Endothelial cell of umbilical vein (primary cell): ENCODE measurements around the gene FSTL4. TPM values are rescaled to one million over a fixed set of nuclear protein-coding genes. Genes with fewer than 3 reads are reported as not detected.

Experiments used
- BruUV-seq: library from RNA; stranded (reverse); fragments of 400-500 nt; replicated peaks from 2 replicates; lab custom pipeline; 2021; lab: Mats Ljungman, UMichigan
- CTCF ChIA-PET: fragments of 300-600, 350-600 bp; sonication (Branson Sonifier 250); formaldehyde crosslinking; loops from one replicate; lab custom pipeline; 2021; ENCODE audit warnings: antibody characterized with exemption, inconsistent platforms; lab: Charles Lee
- POLR2A ChIA-PET: fragments of 300-600, 350-600 bp; sonication (Branson Sonifier 250); formaldehyde crosslinking; loops from one replicate; lab custom pipeline; 2021; ENCODE audit warnings: antibody characterized with exemption, inconsistent platforms; lab: Charles Lee
- DNase-seq: peaks from one replicate; pipeline ENCODE4 v3.0.0-alpha.2; 2011; ENCODE audit warnings: low read depth, low spot score
- FAIRE-seq: peaks from 2 replicates; lab custom pipeline; 2011; peaks lifted over from hg19 to GRCh38; lab: Jason Lieb, UNC
- H2AFZ ChIP-seq: 2 replicates; pipeline ENCODE4 v1.6.0; 2012; ENCODE audit warnings: low read depth, low read length, control low read depth, inconsistent platforms
- H3K27ac ChIP-seq: 2 replicates; pipeline ENCODE4 v1.5.1; 2011; ENCODE audit warnings: low read depth, mild to moderate bottlenecking, control low read depth, low read length, moderate library complexity; ENCODE audit not compliant: insufficient read depth
- H3K27me3 ChIP-seq, 2 experiments: 2 replicates each; pipeline versions ENCODE4 v1.6.0 to v1.6.1; 2011; ENCODE audit warnings: low read length in 2 of 2, mixed read lengths in 1 of 2; ENCODE audit not compliant: control insufficient read depth in 2 of 2, insufficient read depth in 2 of 2
- H3K36me3 ChIP-seq, 2 experiments: 2 replicates in 1 of 2; 3 replicates in 1 of 2; pipeline ENCODE4 v1.5.1; 2011; ENCODE audit warnings: low read length in 2 of 2, mild to moderate bottlenecking in 1 of 2, moderate library complexity in 1 of 2; ENCODE audit not compliant: control insufficient read depth in 2 of 2, insufficient read depth in 2 of 2; ENCODE audit errors: extremely low read depth in 1 of 2
- H3K4me1 ChIP-seq: 3 replicates; pipeline ENCODE4 v1.5.1; 2011; ENCODE audit warnings: mild to moderate bottlenecking, low read length; ENCODE audit not compliant: control insufficient read depth, insufficient read depth; ENCODE audit errors: extremely low read depth
- H3K4me2 ChIP-seq: 2 replicates; pipeline ENCODE4 v1.6.1; 2011; ENCODE audit warnings: low read length, control low read depth, mixed read lengths; ENCODE audit not compliant: insufficient read depth
- H3K4me3 ChIP-seq, 3 experiments: fragments of 200-600 bp in 1 of 3; sonication (generic), shearing (Covaris generic) in 1 of 3; replicated peaks in 1 of 3; 2 replicates each; pipeline ENCODE4 v1.5.1; 2011 to 2016; ENCODE audit warnings: control low read depth in 3 of 3, low read length in 3 of 3, mild to moderate bottlenecking in 2 of 3, inconsistent platforms in 1 of 3, low read depth in 1 of 3, moderate library complexity in 1 of 3; ENCODE audit not compliant: insufficient read depth in 1 of 3
- H3K79me2 ChIP-seq: 2 replicates; pipeline ENCODE4 v1.6.0; 2012; ENCODE audit warnings: low read length, inconsistent platforms; ENCODE audit not compliant: control insufficient read depth, insufficient read depth
- H3K9ac ChIP-seq: replicated peaks from 2 replicates; pipeline ENCODE3; 2011; ENCODE audit warnings: low read length, control low read depth; ENCODE audit not compliant: insufficient read depth; ENCODE audit errors: extremely low read depth
- H3K9me1 ChIP-seq: replicated peaks from 3 replicates; pipeline ENCODE4 v1.6.0; 2011; ENCODE audit warnings: mild to moderate bottlenecking, low read length; ENCODE audit not compliant: control insufficient read depth, insufficient read depth; ENCODE audit errors: extremely low read depth
- H3K9me3 ChIP-seq: replicated peaks from 2 replicates; pipeline ENCODE4 v1.5.1; 2012; ENCODE audit warnings: low read length, inconsistent platforms; ENCODE audit not compliant: control insufficient read depth, insufficient read depth
- H4K20me1 ChIP-seq: replicated peaks from 2 replicates; pipeline ENCODE3; 2011; ENCODE audit warnings: mild to moderate bottlenecking, low read length; ENCODE audit not compliant: control insufficient read depth, insufficient read depth; ENCODE audit errors: extremely low read depth
- CTCF ChIP-seq, 2 donors: IDR thresholded peaks; 1 replicate in 1 of 2; 2 replicates in 1 of 2; pipeline ENCODE4 v1.5.1; 2011; ENCODE audit warnings: low read length in 2 of 2, mild to moderate bottlenecking in 2 of 2, moderate library complexity in 2 of 2, control low read depth in 1 of 2, inconsistent platforms in 1 of 2, low read depth in 1 of 2; ENCODE audit not compliant: insufficient read depth in 1 of 2; ENCODE audit errors: extremely low read depth in 1 of 2
- EZH2 ChIP-seq: IDR thresholded peaks from 2 replicates; pipeline ENCODE4 v1.6.1; 2012; ENCODE audit warnings: borderline replicate concordance, low read depth, mild to moderate bottlenecking, moderate library complexity, low read length, inconsistent platforms; ENCODE audit not compliant: severe bottlenecking
- FOS ChIP-seq: IDR thresholded peaks from 2 replicates; pipeline ENCODE4 v1.6.1; 2011; ENCODE audit warnings: mild to moderate bottlenecking, low read length, moderate library complexity, borderline replicate concordance; ENCODE audit not compliant: insufficient read depth
- GATA2 ChIP-seq: IDR thresholded peaks from 2 replicates; pipeline ENCODE4 v1.7.0; 2011; ENCODE audit warnings: low read depth, mild to moderate bottlenecking, moderate library complexity, mixed read lengths, low read length; ENCODE audit not compliant: insufficient read length, insufficient read depth
- JUN ChIP-seq: IDR thresholded peaks from 2 replicates; pipeline ENCODE4 v1.6.1; 2011; ENCODE audit warnings: borderline replicate concordance, low read depth; ENCODE audit not compliant: insufficient read length, insufficient read depth
- MYC ChIP-seq: IDR thresholded peaks from one replicate; pipeline ENCODE4 v1.6.1; 2011; ENCODE audit warnings: mild to moderate bottlenecking, low read depth, low read length
- POLR2A ChIP-seq: IDR thresholded peaks from 2 replicates; pipeline ENCODE4 v1.6.1; 2012; ENCODE audit warnings: low read depth, mild to moderate bottlenecking, control low read depth, low read length
- POLR2AphosphoS5 ChIP-seq: IDR thresholded peaks from 2 replicates; pipeline ENCODE4 v1.6.1; 2012; ENCODE audit warnings: low read depth, mild to moderate bottlenecking, control low read depth, low read length, moderate library complexity; ENCODE audit not compliant: insufficient read depth
- dilution Hi-C: fragments of 300-500 bp; cut with MboI; formaldehyde crosslinking; loops from one replicate; pipeline ENCODE4 v1.15.0; 2019; ENCODE audit warnings: low sequenced_read_pairs; ENCODE audit not compliant: extremely low pct_ligation_motif_present
- intact Hi-C: fragments of 100-400 bp; cut with micrococcal nuclease; formaldehyde crosslinking; loops from one replicate; pipeline ENCODE4 v1.10.0; 2022
- polyA plus RNA-seq, 4 experiments: library from polyadenylated mRNA; depleted of rRNA in 3 of 4; stranded (reverse) in 3 of 4; unstranded in 1 of 4; fragments of >200 nt; gene quantifications; 2 replicates each; pipeline versions ENCODE4 v1.2.1 to v1.2.3, GENCODE V29; 2011 to 2012; ENCODE audit warnings: missing spikeins in 1 of 4
- total RNA-seq: library from RNA; stranded (reverse); gene quantifications from 2 replicates; pipeline ENCODE4 v1.2.3, GENCODE V29; 2021
- TF ChIP-seq, protein P1 (sequence below): IDR thresholded peaks from 2 replicates; pipeline ENCODE4 v1.6.1; 2011; ENCODE audit not compliant: insufficient read depth, insufficient read length

The FSTL4 gene
- total and polyA plus RNA-seq, 2 donors (not counting 3 experiments of a cell fraction or from before 2014, with no cell fraction given): 0.18 TPM; not detected in 1

DNA sequence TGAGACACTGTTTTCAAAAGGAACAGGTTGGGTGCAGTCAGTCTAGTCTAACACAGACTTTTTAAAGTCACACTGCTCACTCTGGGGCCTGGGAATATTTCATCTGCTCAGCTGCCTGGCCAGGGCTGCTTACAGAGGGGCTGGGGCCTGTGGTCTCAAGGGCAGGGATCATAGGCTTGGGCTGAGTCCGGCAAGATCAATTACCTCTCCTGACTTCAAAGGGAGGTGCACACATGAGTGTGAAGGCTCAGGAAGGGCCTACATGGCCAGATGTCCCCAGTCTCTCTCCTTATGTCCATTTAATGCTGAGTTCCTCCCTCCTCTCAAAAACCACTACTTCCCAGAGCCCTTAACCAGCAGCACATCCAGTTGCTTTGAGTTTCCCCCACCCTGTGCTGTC lies 313.3 kb downstream of the FSTL4 start:
- H4K20me1 ChIP-seq: no peaks in the 10 kb centered on the region
- no peak for FAIRE-seq
- H3K4me3 ChIP-seq: no peak overlapping the region
- H3K79me2 ChIP-seq: no peaks in the 10 kb centered on the region
- DNase-seq: no peak
- H3K27ac ChIP-seq: no peak overlapping the region
- no peaks in the 10 kb centered on the region for H3K9me3 ChIP-seq
- dilution Hi-C loops (no loop called here), intact Hi-C loops (no loop called here)
- ChIA-PET CTCF (interaction anchor here (0.6 to 1.4 kb wide), 2 partner anchors 30 to 188 kb away, joined by 3 read pairs; no protein-coding TSS in a partner anchor), POLR2A (no interaction called here)
- no peak overlapping the region for H2AFZ ChIP-seq
- H3K36me3 ChIP-seq: no peaks in the 10 kb centered on the region
- H3K27me3 ChIP-seq: peaks cover 0 to 2% of the 10 kb centered on the region in 2 experiments
- H3K4me2 ChIP-seq: no peak overlapping the region
- no peaks in the 10 kb centered on the region for H3K4me1 ChIP-seq
- TF ChIP-seq FOS: no peak
- no peak for TF ChIP-seq JUN
- TF ChIP-seq MYC: no peak
- no peak for TF ChIP-seq POLR2AphosphoS5
- TF ChIP-seq, protein P1, sequence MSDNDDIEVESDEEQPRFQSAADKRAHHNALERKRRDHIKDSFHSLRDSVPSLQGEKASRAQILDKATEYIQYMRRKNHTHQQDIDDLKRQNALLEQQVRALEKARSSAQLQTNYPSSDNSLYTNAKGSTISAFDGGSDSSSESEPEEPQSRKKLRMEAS: no peak
- TF ChIP-seq EZH2: no peak
- TF ChIP-seq POLR2A: no peak
- no peak for TF ChIP-seq GATA2
- no peak for TF ChIP-seq CTCF (IDR thresholded peaks at IDR 0.05; ENCODE audit: extremely low read depth in 1 of 2, insufficient read depth in 1 of 2, low read depth in 1 of 2, low read length in 2 of 2)
- no peak overlapping the region for H3K9ac ChIP-seq
- no TSS peak for BruUV-seq
- H3K9me1 ChIP-seq: no peaks in the 10 kb centered on the region
